Lower lobe of right lung (tissue), 2 donors: ENCODE results near the gene ST13. TPM values are rescaled to one million over a fixed set of nuclear protein-coding genes. Genes with fewer than 3 reads are reported as not detected.

ENCODE experiments used
- ATAC-seq, 2 donors: fragments of 200-7000 bp; cut with Tn5 transposase; one replicate each; pipeline ENCODE4 v1.9.1; 2020 to 2022; ENCODE audit warnings: mild to moderate bottlenecking in 2 of 2, moderate library complexity in 2 of 2
- DNase-seq: peaks from one replicate; pipeline ENCODE4 v3.0.0-alpha.2; 2020
- H3K27ac ChIP-seq: fragments of 200-600 bp; one replicate; pipeline ENCODE4 v1.8.0; 2022
- H3K27me3 ChIP-seq: fragments of 200-600 bp; one replicate; pipeline ENCODE4 v1.8.0; 2022; ENCODE audit warnings: low read depth
- H3K36me3 ChIP-seq: fragments of 200-600 bp; one replicate; pipeline ENCODE4 v1.8.0; 2022; ENCODE audit warnings: mild to moderate bottlenecking
- H3K4me1 ChIP-seq: fragments of 200-600 bp; one replicate; pipeline ENCODE4 v1.8.0; 2022
- H3K4me3 ChIP-seq: fragments of 200-600 bp; one replicate; pipeline ENCODE4 v1.8.0; 2022; ENCODE audit warnings: mild to moderate bottlenecking
- H3K9me3 ChIP-seq: fragments of 200-600 bp; one replicate; pipeline ENCODE4 v1.8.0; 2022
- CTCF ChIP-seq: fragments of 200-600 bp; IDR thresholded peaks from one replicate; pipeline ENCODE4 v1.8.0; 2022; ENCODE audit warnings: antibody characterized with exemption, mild to moderate bottlenecking
- intact Hi-C: fragments of 100-400 bp; cut with DNase I; formaldehyde crosslinking; loops from one replicate; pipeline ENCODE4 v1.11.0; 2022
- total RNA-seq: library from RNA; stranded (reverse); fragmentation: NEBNext Ultra II Directional; extraction: Animal tissue kit (Norgen Biotek cat#: 25700); gene quantifications from one replicate; pipeline ENCODE4 v1.2.1, GENCODE V29; 2021
- donor health status: DM: no; HTN: yes; CAD: no; lungs with severe emphysema.

ST13 gene
- total RNA-seq, 1 donor from 2014 or later = 237 TPM

GRCh38 chr22:40867109-40867508, 10.7 kb upstream of the ST13 start:
- intact Hi-C loops = no loop called here
- H3K9me3 ChIP-seq = no peaks in the 10 kb centered on the region
- H3K4me1 ChIP-seq = no peaks in the 10 kb centered on the region
- H3K27me3 ChIP-seq = no peaks in the 10 kb centered on the region
- H3K4me3 ChIP-seq = no peak overlapping the region
- no peak for ATAC-seq
- no peak for TF ChIP-seq CTCF
- H3K36me3 ChIP-seq = peaks cover 30% of the 10 kb centered on the region
- no peak for DNase-seq
- H3K27ac ChIP-seq = no peak overlapping the region

GRCh38 chr22:40862537-40862936, 6.1 kb upstream of the ST13 start:
- Histone ChIP-seq H3K27me3 (no peaks in the 10 kb centered on the region), H3K36me3 (peaks cover 8% of the 10 kb centered on the region), H3K4me1 (peaks cover 13% of the 10 kb centered on the region), H3K27ac (no peak overlapping the region), H3K4me3 (no peak overlapping the region), H3K9me3 (no peaks in the 10 kb centered on the region)
- ATAC-seq = no peak
- no peak for TF ChIP-seq CTCF
- intact Hi-C loops = no loop called here
- DNase-seq = no peak

DNA sequence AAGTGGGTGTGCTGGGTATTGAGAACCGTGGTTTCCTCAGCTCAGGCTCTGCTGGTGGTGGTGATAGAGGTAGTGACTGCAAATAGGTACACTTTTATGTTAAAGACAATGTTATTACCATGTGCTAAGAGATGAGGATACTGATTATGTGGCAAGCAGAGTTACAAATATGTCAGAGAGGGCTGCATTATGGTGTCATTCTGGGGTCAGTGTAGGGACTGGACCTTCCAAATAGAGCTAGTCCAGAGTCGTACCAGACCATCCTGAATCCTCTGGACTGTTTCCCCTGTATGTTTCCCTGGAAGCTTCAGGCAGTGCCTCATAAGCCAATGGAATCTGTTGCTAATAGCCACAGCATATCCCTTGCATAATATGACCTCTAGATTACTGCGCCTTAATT, 5.6 kb upstream of the ST13 start, which contains the start of gene DNAJB7:
Gene DNAJB7 (minus strand): TSS at position 101 of the 400 bp plus-strand sequence. CDS start 119 bp downstream, outside the sequence.
- intact Hi-C loops = no loop called here
- peaks cover 15% of the 10 kb centered on the region for H3K4me1 ChIP-seq
- DNase-seq = no peak
- no peaks in the 10 kb centered on the region for H3K9me3 ChIP-seq
- no peak within 1 kb of the TSS for H3K4me3 ChIP-seq
- ATAC-seq = no peak
- no peak within 1 kb of the TSS for H3K27ac ChIP-seq
- peaks cover 8% of the 10 kb centered on the region for H3K36me3 ChIP-seq
- no peak for TF ChIP-seq CTCF
- no peaks in the 10 kb centered on the region for H3K27me3 ChIP-seq

GRCh38 chr22:40857309-40857855, 943 bp upstream of the ST13 start:
- TF ChIP-seq CTCF = no peak
- Histone ChIP-seq H3K4me1 (peaks cover 47% of the 10 kb centered on the region), H3K27me3 (no peaks in the 10 kb centered on the region), H3K36me3 (peaks cover 8% of the 10 kb centered on the region), H3K9me3 (no peaks in the 10 kb centered on the region), H3K4me3 (peak overlapping the region; percentile 89), H3K27ac (peak overlapping the region; percentile 94)
- intact Hi-C loops = no loop called here
- no peak for DNase-seq
- no peak for ATAC-seq

DNA sequence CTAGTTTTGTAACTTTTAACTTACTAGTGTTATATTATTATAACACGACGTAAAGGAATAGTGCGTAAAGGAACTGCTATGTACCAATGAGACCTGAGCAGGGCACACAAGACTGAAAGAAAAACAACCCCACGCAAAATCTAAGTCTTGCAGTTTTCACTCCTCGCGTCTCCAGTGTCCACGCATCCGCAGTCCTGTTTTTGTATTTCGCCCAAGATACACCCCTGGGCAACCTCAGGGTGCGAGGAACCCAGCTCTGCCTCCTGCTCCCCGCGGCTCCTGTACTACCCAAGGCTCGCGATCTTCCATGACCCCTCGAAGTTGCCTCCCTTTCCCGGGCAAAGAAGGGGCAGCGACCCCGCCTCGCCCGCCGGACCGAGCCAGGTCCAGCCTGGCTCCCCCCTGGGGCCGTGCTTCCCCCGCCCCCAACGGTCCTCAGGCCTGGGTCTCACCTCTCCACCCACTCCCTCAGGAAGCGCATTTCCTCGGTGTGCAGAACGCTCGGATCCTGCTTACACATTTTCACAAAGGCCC, 393 bp downstream of the ST13 start:
- H3K27me3 ChIP-seq = no peaks in the 10 kb centered on the region
- intact Hi-C loops = no loop called here
- H3K9me3 ChIP-seq = no peaks in the 10 kb centered on the region
- peak; percentile 47 to 49 for ATAC-seq
- H3K4me1 ChIP-seq = peaks cover 47% of the 10 kb centered on the region
- peak overlapping the region; percentile 94 for H3K27ac ChIP-seq
- H3K4me3 ChIP-seq = peak overlapping the region; percentile 89
- no peak for DNase-seq
- no peak for TF ChIP-seq CTCF
- H3K36me3 ChIP-seq = no peaks in the 10 kb centered on the region
